GM12873 (cell line): ENCODE data around the gene MYMX.

Source experiments
- CTCF ChIP-seq: IDR thresholded peaks from 2 replicates; pipeline ENCODE4 v1.5.1; 2012; ENCODE audit warnings: low read depth, mild to moderate bottlenecking, moderate library complexity, low read length, control low read depth; ENCODE audit not compliant: insufficient read depth; ENCODE audit errors: missing control alignments

Gene MYMX

GRCh38 chr6:44216677-44217331 is at the start of gene MYMX:
Gene MYMX (plus strand): TSS chr6:44216926. CDS start chr6:44217472, 546 bp downstream.
- no peak for TF ChIP-seq CTCF

- TF ChIP-seq CTCF, result no peak
Observed at GRCh38 chr6:44167567-44167966, 49.2 kb upstream of the MYMX start.

GRCh38 chr6:44169154-44169553 is 47.6 kb upstream of the MYMX start:
- TF ChIP-seq CTCF, result no peak

- no peak for TF ChIP-seq CTCF
Observed at GRCh38 chr6:44169886-44170570, 46.7 kb upstream of the MYMX start.

GRCh38 chr6:44171899-44172546 is 44.7 kb upstream of the MYMX start:
- no peak for TF ChIP-seq CTCF

GRCh38 chr6:44172731-44173500 is 43.8 kb upstream of the MYMX start:
- TF ChIP-seq CTCF, result peak; percentile 95
